H1 (cell line): ENCODE data around the gene MVD. TPM values are rescaled to one million over a fixed set of nuclear protein-coding genes. Genes with fewer than 3 reads are reported as not detected.
A peak's percentile ranks its signal among the peaks of the same experiment; 100 is the strongest.

Experiments
- CTCF ChIA-PET: fragments of 300-600 bp; sonication (Branson Sonifier 250); formaldehyde crosslinking; loops from one replicate; lab custom pipeline; 2021; ENCODE audit not compliant: partially characterized antibody; lab: Charles Lee
- POLR2A ChIA-PET: fragments of 300-600 bp; sonication (Branson Sonifier 250); formaldehyde crosslinking; loops from one replicate; lab custom pipeline; 2021; ENCODE audit warnings: inconsistent platforms; ENCODE audit not compliant: partially characterized antibody; lab: Charles Lee
- DNase-seq, 2 experiments: peaks; one replicate each; pipeline versions ENCODE4 v3.0.0 to v3.0.0-alpha.2; 2010 to 2022; ENCODE audit warnings: low spot score in 2 of 2, low read depth in 1 of 2, mixed read lengths in 1 of 2
- FAIRE-seq: peaks from 2 replicates; lab custom pipeline; 2011; peaks lifted over from hg19 to GRCh38; lab: Jason Lieb, UNC
- H2AFZ ChIP-seq: 2 replicates; pipeline ENCODE4 v1.8.1; 2012; ENCODE audit warnings: low read length, inconsistent platforms
- H2AK5ac ChIP-seq: 2 replicates; pipeline ENCODE4 v1.6.1; 2013; ENCODE audit warnings: low read depth, low read length
- H2BK120ac ChIP-seq: replicated peaks from 2 replicates; pipeline ENCODE3; 2013; ENCODE audit warnings: low read depth, low read length, inconsistent platforms
- H2BK12ac ChIP-seq: 2 replicates; pipeline ENCODE4 v1.6.1; 2013; ENCODE audit warnings: low read depth, low read length
- H2BK15ac ChIP-seq: 2 replicates; pipeline ENCODE4 v1.6.1; 2013; ENCODE audit warnings: low read length
- H2BK20ac ChIP-seq: 2 replicates; pipeline ENCODE4 v1.6.1; 2013; ENCODE audit warnings: low read length
- H2BK5ac ChIP-seq: 2 replicates; pipeline ENCODE4 v1.6.1; 2013; ENCODE audit warnings: low read depth, low read length
- H3K14ac ChIP-seq: 2 replicates; pipeline ENCODE4 v1.6.1; 2013; ENCODE audit warnings: inconsistent platforms; ENCODE audit not compliant: insufficient read length
- H3K18ac ChIP-seq: 2 replicates; pipeline ENCODE4 v1.6.1; 2013; ENCODE audit warnings: low read length; ENCODE audit errors: extremely low read depth
- H3K23ac ChIP-seq: 2 replicates; pipeline ENCODE4 v1.6.1; 2013; ENCODE audit warnings: inconsistent platforms; ENCODE audit not compliant: insufficient read length
- H3K23me2 ChIP-seq: 2 replicates; pipeline ENCODE4 v1.6.1; 2013; ENCODE audit warnings: low read depth, low read length
- H3K27ac ChIP-seq: 2 replicates; pipeline ENCODE4 v1.6.1; 2011; ENCODE audit warnings: low read depth, low read length, inconsistent platforms
- H3K27me3 ChIP-seq, 4 experiments: replicated peaks in 1 of 4; 1 replicate in 1 of 4; 2 replicates in 3 of 4; pipeline versions ENCODE4 v1.6.1 to v1.8.1; 2011 to 2013; ENCODE audit warnings: low read length in 3 of 4, mild to moderate bottlenecking in 3 of 4, inconsistent platforms in 2 of 4, mixed read lengths in 2 of 4, moderate library complexity in 1 of 4; ENCODE audit not compliant: control insufficient read depth in 3 of 4, insufficient read depth in 3 of 4; ENCODE audit errors: extremely low read depth in 1 of 4
- H3K36me3 ChIP-seq, 4 experiments: 2 replicates each; pipeline versions ENCODE4 v1.6.1 to v1.8.1; 2011 to 2013; ENCODE audit warnings: mild to moderate bottlenecking in 4 of 4, low read length in 3 of 4, moderate library complexity in 2 of 4, control low read depth in 1 of 4, inconsistent platforms in 1 of 4; ENCODE audit not compliant: insufficient read depth in 4 of 4, control insufficient read depth in 2 of 4
- H3K4ac ChIP-seq: replicated peaks from 2 replicates; pipeline ENCODE3; 2013; ENCODE audit warnings: low read length, low read depth, mixed read lengths, inconsistent platforms; ENCODE audit not compliant: insufficient read length
- H3K4me1 ChIP-seq, 4 experiments: replicated peaks in 1 of 4; 1 replicate in 1 of 4; 2 replicates in 3 of 4; pipeline versions ENCODE4 v1.6.1 to v1.8.1; 2011 to 2013; ENCODE audit warnings: low read length in 3 of 4, inconsistent platforms in 2 of 4, mixed read lengths in 1 of 4; ENCODE audit not compliant: insufficient read depth in 4 of 4, control insufficient read depth in 3 of 4
- H3K4me2 ChIP-seq, 2 experiments: 2 replicates each; pipeline versions ENCODE4 v1.6.1 to v1.8.1; 2011 to 2013; ENCODE audit warnings: low read depth in 2 of 2, low read length in 2 of 2, control low read depth in 1 of 2, inconsistent platforms in 1 of 2, mild to moderate bottlenecking in 1 of 2; ENCODE audit not compliant: insufficient read depth in 1 of 2
- H3K4me3 ChIP-seq, 4 experiments: fragments of 200-600, 300-600 bp in 1 of 4; sonication (generic), shearing (Covaris generic), sonication (Bioruptor Twin) in 1 of 4; 2 replicates each; pipeline versions ENCODE4 v1.5.1 to v1.8.1; 2011 to 2016; ENCODE audit warnings: low read length in 4 of 4, low read depth in 3 of 4, control low read depth in 2 of 4, inconsistent platforms in 2 of 4, mild to moderate bottlenecking in 2 of 4, mixed read lengths in 1 of 4, moderate library complexity in 1 of 4; ENCODE audit not compliant: insufficient read depth in 2 of 4; ENCODE audit errors: extremely low read depth in 1 of 4
- H3K56ac ChIP-seq: replicated peaks from 2 replicates; pipeline ENCODE3; 2013; ENCODE audit warnings: low read depth, mild to moderate bottlenecking, mixed read lengths, low read length, inconsistent platforms; ENCODE audit not compliant: insufficient read length
- H3K79me1 ChIP-seq: 2 replicates; pipeline ENCODE4 v1.6.1; 2013; ENCODE audit warnings: low read depth, low read length, control low read depth
- H3K79me2 ChIP-seq, 2 experiments: 2 replicates each; pipeline versions ENCODE4 v1.6.1 to v1.8.1; 2012 to 2013; ENCODE audit warnings: low read length in 2 of 2, mild to moderate bottlenecking in 2 of 2, inconsistent platforms in 1 of 2; ENCODE audit not compliant: insufficient read depth in 2 of 2, control insufficient read depth in 1 of 2
- H3K9ac ChIP-seq, 4 experiments: replicated peaks in 1 of 4; 1 replicate in 1 of 4; 2 replicates in 3 of 4; pipeline versions ENCODE4 v1.6.1 to v1.8.1; 2011 to 2013; ENCODE audit warnings: low read depth in 3 of 4, low read length in 3 of 4, control low read depth in 2 of 4, mild to moderate bottlenecking in 2 of 4, moderate library complexity in 2 of 4, inconsistent platforms in 1 of 4; ENCODE audit errors: extremely low read depth in 1 of 4
- H3K9me3 ChIP-seq, 2 experiments: 2 replicates each; pipeline versions ENCODE4 v1.6.1 to v1.8.1; 2012 to 2013; ENCODE audit warnings: mild to moderate bottlenecking in 2 of 2, moderate library complexity in 2 of 2, control low read depth in 1 of 2, inconsistent platforms in 1 of 2, low read depth in 1 of 2, low read length in 1 of 2, mixed read lengths in 1 of 2; ENCODE audit not compliant: insufficient read depth in 2 of 2
- H4K20me1 ChIP-seq, 2 experiments: replicated peaks in 1 of 2; 2 replicates each; pipeline versions ENCODE3 to v1.8.1; 2011 to 2013; ENCODE audit warnings: inconsistent platforms in 2 of 2, low read length in 2 of 2, mild to moderate bottlenecking in 1 of 2; ENCODE audit not compliant: insufficient read depth in 2 of 2, control insufficient read depth in 1 of 2
- H4K5ac ChIP-seq: 2 replicates; pipeline ENCODE4 v1.6.1; 2013; ENCODE audit warnings: low read length, low read depth, mixed read lengths, inconsistent platforms; ENCODE audit not compliant: insufficient read length
- H4K8ac ChIP-seq: 2 replicates; pipeline ENCODE4 v1.8.0; 2013; ENCODE audit warnings: mild to moderate bottlenecking, moderate library complexity, low read length, inconsistent platforms; ENCODE audit not compliant: insufficient read depth; ENCODE audit errors: extremely low read depth
- H4K91ac ChIP-seq: replicated peaks from 2 replicates; pipeline ENCODE3; 2013; ENCODE audit warnings: low read length, mixed read lengths, inconsistent platforms; ENCODE audit not compliant: insufficient read length
- KDM1A ChIP-seq: fragments of 200-600, 300-600 bp; sonication (generic); IDR thresholded peaks from 2 replicates; pipeline ENCODE4 v1.7.1; 2016; ENCODE audit warnings: mild to moderate bottlenecking, low read length, borderline replicate concordance
- NANOG ChIP-seq: IDR thresholded peaks from 2 replicates; pipeline ENCODE4 v1.6.1; 2011; ENCODE audit warnings: low read length, low read depth, mild to moderate bottlenecking, inconsistent platforms; ENCODE audit not compliant: insufficient read depth, poor library complexity, severe bottlenecking
- NRF1 ChIP-seq: IDR thresholded peaks from 2 replicates; pipeline ENCODE4 v1.6.1; 2011; ENCODE audit warnings: mild to moderate bottlenecking, low read depth, low read length, improper control_type of control experiment
- SAP30 ChIP-seq: fragments of 300-600 bp; sonication (generic); IDR thresholded peaks from 2 replicates; pipeline ENCODE4 v1.7.1; 2012; ENCODE audit warnings: low read length, moderate library complexity, mild to moderate bottlenecking, inconsistent platforms; ENCODE audit not compliant: insufficient read depth, insufficient replicate concordance
- SIX5 ChIP-seq: IDR thresholded peaks from 2 replicates; pipeline ENCODE4 v1.6.1; 2011; ENCODE audit warnings: mild to moderate bottlenecking, low read depth, low read length
- YY1 ChIP-seq: IDR thresholded peaks from 2 replicates; pipeline ENCODE4 v1.6.1; 2011; ENCODE audit warnings: low read depth, mild to moderate bottlenecking, low read length
- WGBS, 2 experiments: shearing (Covaris generic) in 1 of 2; methylation state at CpG; one replicate each; pipeline versions ENCODE4 v1.1.6 to v1.1.7; 2013 to 2015; ENCODE audit warnings: low lambda C conversion rate in 2 of 2, mixed read lengths in 2 of 2, inconsistent platforms in 1 of 2, low coverage in 1 of 2, missing lambda C conversion rate in 1 of 2; ENCODE audit not compliant: insufficient replicate concordance in 2 of 2, insufficient coverage in 1 of 2, insufficient read length in 1 of 2; ENCODE audit errors: extremely low coverage in 1 of 2, missing lambda C conversion rate in 1 of 2; 5-methylcytosine and 5-hydroxymethylcytosine counted together
- polyA plus RNA-seq, 7 experiments: library from polyadenylated mRNA; depleted of rRNA in 3 of 7; stranded (reverse) in 5 of 7; unstranded in 2 of 7; fragments of >200 nt in 5 of 7; fragments of 200-250 nt in 2 of 7; gene quantifications; 1 replicate in 5 of 7; 2 replicates in 1 of 7; 4 replicates in 1 of 7; pipeline versions ENCODE4 v1.2.1 to v1.2.3, GENCODE V29; 2011 to 2013; ENCODE audit warnings: missing spikeins in 2 of 7, mixed read lengths in 2 of 7
- total RNA-seq: library from RNA; stranded (reverse); fragmentation: NEBNext Ultra II Directional; extraction: Animal tissue kit (Norgen Biotek cat#: 25700); gene quantifications from 2 replicates; pipeline ENCODE4 v1.2.1, GENCODE V29; 2021

MVD gene
- total and polyA plus RNA-seq, 2 of the 8 experiments (the other 6 are each of a cell fraction or from before 2014, with no cell fraction given): 47.2 to 77.3 TPM

DNA sequence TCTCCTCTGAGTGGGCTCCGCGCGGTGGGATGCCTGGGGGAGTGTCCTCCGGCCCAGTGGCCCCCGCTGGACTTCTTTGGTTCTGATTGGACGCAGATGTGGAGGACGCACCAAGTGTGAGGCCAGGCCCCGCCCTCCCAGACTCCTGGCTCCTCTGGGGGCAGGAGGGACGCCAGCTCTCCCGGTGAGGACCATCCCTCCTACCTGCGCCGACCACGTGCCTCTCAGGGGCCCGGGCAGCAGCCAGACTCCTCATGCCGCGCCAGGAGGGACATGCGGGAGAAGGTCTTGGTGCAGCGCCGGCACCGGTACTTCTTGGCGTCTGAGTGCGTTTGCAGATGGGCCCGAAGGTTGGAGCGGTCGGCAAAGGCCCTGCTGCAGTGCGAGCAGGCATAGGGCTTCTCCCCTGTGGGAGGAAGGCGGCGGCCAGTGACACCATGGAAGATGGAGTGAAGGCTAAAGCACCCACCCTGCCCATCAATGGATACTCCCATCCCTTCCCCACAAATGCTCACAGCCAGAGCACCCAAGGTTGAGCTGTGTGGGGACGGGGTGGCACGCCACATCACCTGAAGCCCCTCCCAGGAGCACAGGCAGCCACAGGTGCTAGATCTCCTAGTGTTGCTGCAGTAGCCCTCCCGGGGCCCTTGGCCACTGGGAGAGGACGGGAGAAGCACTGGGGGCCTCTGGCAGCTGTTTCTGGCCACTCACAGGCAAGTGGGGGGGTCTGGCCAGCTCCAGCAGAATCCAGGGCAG lies 15.5 kb upstream of the MVD start:
- Histone ChIP-seq H3K4me1 (no peaks in the 10 kb centered on the region), H3K79me1 (no peaks in the 10 kb centered on the region), H2BK120ac (no peak overlapping the region), H3K27ac (no peak overlapping the region), H3K79me2 (no peaks in the 10 kb centered on the region), H2BK15ac (no peak overlapping the region), H3K23me2 (no peaks in the 10 kb centered on the region), H4K20me1 (peaks cover 0 to 2% of the 10 kb centered on the region in 2 experiments), H3K23ac (no peak overlapping the region), H3K27me3 (no peaks in the 10 kb centered on the region), H4K8ac (peak overlapping the region; percentile 4), H4K5ac (no peak overlapping the region), H2BK20ac (no peak overlapping the region), H2BK12ac (0 out of 2 replicates have a peak overlapping the region, but pooled peaks have one; percentile 39), H3K14ac (no peak overlapping the region), H2AFZ (no peak overlapping the region), H3K4me3 (no peak overlapping the region), H4K91ac (no peak overlapping the region), H3K56ac (no peak overlapping the region), H2BK5ac (no peak overlapping the region; the same call in 1 of the 2 replicates), H2AK5ac (no peak overlapping the region), H3K18ac (no peak overlapping the region), H3K9me3 (no peaks in the 10 kb centered on the region), H3K4me2 (no peak overlapping the region), H3K9ac (no peak overlapping the region), H3K4ac (no peak overlapping the region), H3K36me3 (no peaks in the 10 kb centered on the region)
- no peak for FAIRE-seq
- DNase-seq: no peak
- POLR2A ChIA-PET: interaction anchor here (0.6 to 1.5 kb wide), 2 partner anchors 9 to 20 kb away, joined by 3 read pairs; no protein-coding TSS in a partner anchor
- 86% methylated on average over 30 of the region's 32 CpGs; no CpG with 5 or more reads in 1 of the 2 experiments for WGBS, 2 experiments
- CTCF ChIA-PET: interaction anchor here (0.8 to 1.7 kb wide), 2 partner anchors 59 to 69 kb away, joined by 3 read pairs; no protein-coding TSS in a partner anchor
- no peak for TF ChIP-seq KDM1A
- TF ChIP-seq YY1: no peak
- no peak for TF ChIP-seq NANOG
- TF ChIP-seq SIX5: no peak
- TF ChIP-seq SAP30: no peak
- no peak for TF ChIP-seq NRF1
